Endodermal cell (in vitro differentiated cells): ENCODE results near the gene GCHFR. TPM values are rescaled to one million over a fixed set of nuclear protein-coding genes. Genes with fewer than 3 reads are reported as not detected.

ENCODE experiments used
- DNase-seq: peaks from one replicate; pipeline ENCODE4 v3.0.0-alpha.2; 2017
- H3K27ac ChIP-seq: 2 replicates; pipeline ENCODE4 v1.5.1; 2013; ENCODE audit warnings: mild to moderate bottlenecking, low read depth, low read length, moderate library complexity
- H3K27me3 ChIP-seq: 2 replicates; pipeline ENCODE4 v1.6.1; 2013; ENCODE audit warnings: mild to moderate bottlenecking, low read length, moderate library complexity; ENCODE audit not compliant: insufficient read depth, control insufficient read depth, poor library complexity, severe bottlenecking
- H3K36me3 ChIP-seq: 2 replicates; pipeline ENCODE4 v1.7.0; 2013; ENCODE audit warnings: mild to moderate bottlenecking, low read length, moderate library complexity; ENCODE audit not compliant: control insufficient read depth, insufficient read depth
- H3K4me1 ChIP-seq: one replicate; pipeline ENCODE4 v1.7.0; 2013; ENCODE audit warnings: low read length; ENCODE audit not compliant: control insufficient read depth, insufficient read depth
- H3K4me3 ChIP-seq: 2 replicates; pipeline ENCODE4 v1.5.1; 2013; ENCODE audit warnings: mild to moderate bottlenecking, low read length, moderate library complexity
- H3K9ac ChIP-seq: 2 replicates; pipeline ENCODE4 v1.6.1; 2013; ENCODE audit warnings: mild to moderate bottlenecking, low read length, moderate library complexity; ENCODE audit not compliant: poor library complexity, severe bottlenecking; ENCODE audit errors: extremely low read depth
- H3K9me3 ChIP-seq: 2 replicates; pipeline ENCODE4 v1.6.1; 2013; ENCODE audit warnings: mild to moderate bottlenecking, low read length, moderate library complexity; ENCODE audit not compliant: control insufficient read depth
- H3K27ac Mint-ChIP-seq: 2 replicates; pipeline ENCODE4 v1.8.0; 2020; ENCODE audit warnings: mixed read lengths
- H3K27me3 Mint-ChIP-seq: 2 replicates; pipeline ENCODE4 v1.8.0; 2021; ENCODE audit warnings: mild to moderate bottlenecking, mixed read lengths; ENCODE audit not compliant: insufficient read depth
- H3K36me3 Mint-ChIP-seq: 2 replicates; pipeline ENCODE4 v1.8.0; 2020; ENCODE audit warnings: low read depth, mixed read lengths
- H3K4me1 Mint-ChIP-seq: 2 replicates; pipeline ENCODE4 v1.8.0; 2020; ENCODE audit warnings: mixed read lengths
- H3K4me3 Mint-ChIP-seq: 2 replicates; pipeline ENCODE4 v1.8.0; 2020; ENCODE audit warnings: mild to moderate bottlenecking, moderate library complexity, mixed read lengths
- H3K9me3 Mint-ChIP-seq: 2 replicates; pipeline ENCODE4 v1.8.0; 2020; ENCODE audit warnings: mild to moderate bottlenecking, mixed read lengths
- WGBS, 2 experiments: methylation state at CpG; one replicate each; pipeline versions ENCODE4 v1.1.5 to v1.1.7; 2013; ENCODE audit warnings: missing lambda C conversion rate in 2 of 2, mixed read lengths in 1 of 2; ENCODE audit not compliant: insufficient coverage in 1 of 2, insufficient read length in 1 of 2; 5-methylcytosine and 5-hydroxymethylcytosine counted together
- total RNA-seq, 2 donors: library from RNA; stranded (reverse); fragmentation: NEBNext Ultra II Directional in 1 of 2; extraction: Animal tissue kit (Norgen Biotek cat#: 25700) in 1 of 2; gene quantifications; 2 replicates in 1 of 2; 3 replicates in 1 of 2; pipeline ENCODE4 v1.2.1, GENCODE V29; 2021
- TF ChIP-seq, protein P1 (sequence below): fragments of 200-600 bp; sonication (generic); conservative IDR thresholded peaks from 2 replicates; pipeline ENCODE4 v1.5.0; 2021; ENCODE audit warnings: antibody characterized with exemption, mild to moderate bottlenecking

The GCHFR gene
- total RNA-seq, 2 donors from 2014 or later, result 33.6 to 47.1 TPM

- TF ChIP-seq, protein P1, sequence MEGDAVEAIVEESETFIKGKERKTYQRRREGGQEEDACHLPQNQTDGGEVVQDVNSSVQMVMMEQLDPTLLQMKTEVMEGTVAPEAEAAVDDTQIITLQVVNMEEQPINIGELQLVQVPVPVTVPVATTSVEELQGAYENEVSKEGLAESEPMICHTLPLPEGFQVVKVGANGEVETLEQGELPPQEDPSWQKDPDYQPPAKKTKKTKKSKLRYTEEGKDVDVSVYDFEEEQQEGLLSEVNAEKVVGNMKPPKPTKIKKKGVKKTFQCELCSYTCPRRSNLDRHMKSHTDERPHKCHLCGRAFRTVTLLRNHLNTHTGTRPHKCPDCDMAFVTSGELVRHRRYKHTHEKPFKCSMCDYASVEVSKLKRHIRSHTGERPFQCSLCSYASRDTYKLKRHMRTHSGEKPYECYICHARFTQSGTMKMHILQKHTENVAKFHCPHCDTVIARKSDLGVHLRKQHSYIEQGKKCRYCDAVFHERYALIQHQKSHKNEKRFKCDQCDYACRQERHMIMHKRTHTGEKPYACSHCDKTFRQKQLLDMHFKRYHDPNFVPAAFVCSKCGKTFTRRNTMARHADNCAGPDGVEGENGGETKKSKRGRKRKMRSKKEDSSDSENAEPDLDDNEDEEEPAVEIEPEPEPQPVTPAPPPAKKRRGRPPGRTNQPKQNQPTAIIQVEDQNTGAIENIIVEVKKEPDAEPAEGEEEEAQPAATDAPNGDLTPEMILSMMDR, result no peak
- Mint-ChIP-seq H3K36me3 (peaks cover 19% of the 10 kb centered on the region), H3K27ac (no peak overlapping the region), H3K4me1 (peaks cover 1% of the 10 kb centered on the region), H3K9me3 (no peaks in the 10 kb centered on the region), H3K27me3 (no peaks in the 10 kb centered on the region), H3K4me3 (no peak overlapping the region)
- Histone ChIP-seq H3K9ac (no peak overlapping the region), H3K4me1 (peaks cover 2% of the 10 kb centered on the region), H3K36me3 (peaks cover 18% of the 10 kb centered on the region), H3K9me3 (no peaks in the 10 kb centered on the region), H3K27ac (no peak overlapping the region), H3K27me3 (no peaks in the 10 kb centered on the region), H3K4me3 (no peak overlapping the region)
- DNase-seq, result no peak
- WGBS, 2 experiments, result 95 to 96% methylated on average over 4 to 5 of the region's 5 CpGs
Measured at GRCh38 chr15:40771242-40771641, 7.4 kb downstream of the GCHFR start.

GRCh38 chr15:40772014-40772413 lies 8.1 kb downstream of the GCHFR start:
- WGBS, 2 experiments, result 95 to 97% methylated on average over 8 to 12 of the region's 13 CpGs
- H3K27me3 Mint-ChIP-seq, result no peaks in the 10 kb centered on the region
- no peak overlapping the region for H3K4me3 ChIP-seq
- no peaks in the 10 kb centered on the region for H3K27me3 ChIP-seq
- H3K27ac Mint-ChIP-seq, result no peak overlapping the region
- H3K36me3 Mint-ChIP-seq, result peaks cover 25% of the 10 kb centered on the region
- H3K9me3 Mint-ChIP-seq, result no peaks in the 10 kb centered on the region
- H3K36me3 ChIP-seq, result peaks cover 18% of the 10 kb centered on the region
- TF ChIP-seq, protein P1, result no peak
- H3K27ac ChIP-seq, result no peak overlapping the region
- no peaks in the 10 kb centered on the region for H3K9me3 ChIP-seq
- H3K9ac ChIP-seq, result no peak overlapping the region
- DNase-seq, result no peak
- no peaks in the 10 kb centered on the region for H3K4me1 ChIP-seq
- no peaks in the 10 kb centered on the region for H3K4me1 Mint-ChIP-seq
- H3K4me3 Mint-ChIP-seq, result no peak overlapping the region

DNA sequence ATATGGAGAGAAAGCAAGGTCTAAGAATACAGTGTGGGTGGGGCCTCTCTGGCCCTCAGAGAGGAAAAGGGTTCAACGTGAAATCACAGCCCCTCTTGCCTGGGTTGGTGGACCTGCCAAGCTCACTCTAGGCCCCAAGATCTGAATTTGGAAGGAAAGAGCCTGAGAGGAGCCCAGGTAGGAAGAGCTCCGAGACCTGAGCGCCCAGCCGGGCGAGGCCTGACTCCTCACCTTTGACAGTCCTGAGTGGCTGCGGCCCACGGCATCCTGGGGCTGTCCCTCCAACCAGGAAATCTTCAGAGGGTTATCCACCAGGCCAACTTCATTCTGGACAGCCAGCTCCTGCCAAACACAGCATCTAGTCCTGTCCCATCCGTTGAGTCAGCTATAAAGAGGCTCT lies 9.6 kb downstream of the GCHFR start:
- Histone ChIP-seq H3K27ac (no peak overlapping the region), H3K27me3 (no peaks in the 10 kb centered on the region), H3K9me3 (no peaks in the 10 kb centered on the region), H3K4me3 (no peak overlapping the region), H3K9ac (no peak overlapping the region), H3K4me1 (no peaks in the 10 kb centered on the region), H3K36me3 (peaks cover 22% of the 10 kb centered on the region)
- Mint-ChIP-seq H3K9me3 (no peaks in the 10 kb centered on the region), H3K4me1 (no peaks in the 10 kb centered on the region), H3K36me3 (peaks cover 34% of the 10 kb centered on the region), H3K27ac (peak overlapping the region; percentile 22), H3K4me3 (no peak overlapping the region), H3K27me3 (no peaks in the 10 kb centered on the region)
- 94 to 96% methylated on average over 5 to 8 of the region's 8 CpGs for WGBS, 2 experiments
- DNase-seq, result no peak
- TF ChIP-seq, protein P1, result no peak
